Measurements from ENCODE around the gene XXYLT1. TPM values are rescaled to one million over a fixed set of nuclear protein-coding genes. Genes with fewer than 3 reads are reported as not detected.

XXYLT1 gene
- total RNA-seq, 2 experiments from 2014 or later = 5.4 to 5.7 TPM

DNA sequence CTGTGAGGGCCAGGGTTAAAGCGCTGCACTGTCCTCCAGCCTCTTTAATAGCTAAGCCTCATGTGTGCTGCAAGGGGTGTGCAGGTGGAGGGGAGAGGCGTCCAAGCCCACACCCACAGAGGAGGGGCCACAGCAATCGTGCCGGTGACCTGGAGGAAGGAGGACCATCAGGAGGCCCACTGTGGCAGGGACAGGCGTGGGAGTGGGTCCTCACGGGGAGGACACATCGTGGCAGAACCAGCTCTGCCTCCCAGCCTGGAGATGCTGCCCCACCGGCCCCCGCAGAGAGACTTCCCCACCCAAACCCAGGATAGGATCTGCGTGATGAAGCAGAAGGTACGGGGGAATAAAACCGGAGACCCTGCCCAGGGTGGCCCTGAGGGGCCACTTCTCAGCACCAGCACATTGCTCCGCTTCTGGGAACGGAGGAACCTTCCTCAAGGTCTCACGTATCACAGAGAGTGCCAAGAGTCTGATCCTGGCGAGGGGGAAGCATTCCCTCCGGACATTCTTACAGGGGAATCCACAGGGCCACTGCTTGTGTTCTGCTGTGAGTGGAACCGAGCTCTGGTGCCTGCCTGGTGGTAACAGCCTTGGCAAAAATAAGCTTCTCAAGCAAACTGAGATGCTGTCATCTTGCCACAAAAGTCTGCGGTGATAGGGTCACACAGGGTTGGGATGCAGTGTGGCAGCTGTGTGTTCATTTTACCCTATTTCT lies 199.8 kb downstream of the XXYLT1 start:
- ATAC-seq (no peak), DNase-seq (no peak)
- ChIA-PET POLR2A (interaction anchor here (0.6 kb wide), 1 partner anchor 331 kb away, joined by 3 read pairs; no protein-coding TSS in a partner anchor), CTCF (no interaction called here)
- H3K4me3 Mint-ChIP-seq = no peak overlapping the region
- no peaks in the 10 kb centered on the region for H3K4me1 Mint-ChIP-seq
- peaks cover 7% of the 10 kb centered on the region for H3K36me3 Mint-ChIP-seq (ENCODE audit: low read depth)
- intact Hi-C loops (cut with DNase I, micrococcal nuclease) = no loop called here
- no peaks in the 10 kb centered on the region for H3K9me3 Mint-ChIP-seq (ENCODE audit: low read depth)
- no peaks in the 10 kb centered on the region for H3K27me3 Mint-ChIP-seq
- H3K27ac Mint-ChIP-seq = no peak overlapping the region

- ChIA-PET POLR2A (interaction anchor here (0.6 kb wide), 1 partner anchor 331 kb away, joined by 3 read pairs; no protein-coding TSS in a partner anchor), CTCF (no interaction called here)
- DNase-seq = no peak
- no peak for ATAC-seq
- no peaks in the 10 kb centered on the region for H3K4me1 Mint-ChIP-seq
- H3K27me3 Mint-ChIP-seq = no peaks in the 10 kb centered on the region
- no peak overlapping the region for H3K27ac Mint-ChIP-seq
- H3K9me3 Mint-ChIP-seq (ENCODE audit: low read depth) = no peaks in the 10 kb centered on the region
- intact Hi-C loops (cut with DNase I, micrococcal nuclease) = no loop called here
- H3K4me3 Mint-ChIP-seq = no peak overlapping the region
- peaks cover 7% of the 10 kb centered on the region for H3K36me3 Mint-ChIP-seq (ENCODE audit: low read depth)
Measured at GRCh38 chr3:195070336-195070735, 200.6 kb downstream of the XXYLT1 start.

DNA sequence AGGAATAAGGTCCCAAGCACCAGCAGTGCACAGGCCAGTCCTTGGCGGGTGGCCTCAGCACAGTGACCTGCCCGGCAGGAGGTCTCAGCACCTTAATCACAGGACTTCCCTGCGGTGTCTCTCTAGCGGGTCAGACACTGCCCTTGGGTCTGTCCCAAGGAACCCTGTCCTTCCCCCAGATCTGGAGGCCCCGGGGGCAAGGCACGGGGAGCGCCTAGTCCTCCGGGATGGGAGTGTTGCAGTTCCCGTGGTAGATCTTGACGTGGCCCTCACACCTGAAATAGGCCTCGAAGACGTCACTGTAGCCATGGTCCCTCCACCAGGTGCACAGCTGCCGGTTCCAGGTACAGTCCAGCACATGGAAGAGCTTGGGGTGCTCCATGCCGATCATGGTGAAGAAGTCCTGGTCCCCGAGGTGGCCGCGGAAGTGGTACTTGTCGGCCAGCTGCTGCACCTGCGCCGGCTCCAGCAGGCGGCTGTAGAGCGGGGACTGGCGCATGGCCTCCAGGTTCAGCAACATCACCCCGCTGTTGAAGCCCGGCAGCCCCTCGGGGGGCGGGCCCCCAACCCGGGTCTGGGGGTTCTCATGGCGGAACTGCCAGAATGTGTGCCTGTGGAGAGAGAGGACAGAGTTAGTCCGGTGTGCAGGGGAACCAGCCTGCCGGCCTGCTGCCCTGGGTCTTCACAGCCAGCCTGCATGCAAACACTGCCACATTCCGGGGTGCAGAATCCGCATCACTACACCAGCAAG lies 201.3 kb downstream of the XXYLT1 start:
- intact Hi-C loops (cut with DNase I, micrococcal nuclease) = no loop called here
- no peak overlapping the region for H3K4me3 Mint-ChIP-seq
- POLR2A ChIA-PET = no interaction called here
- CTCF ChIA-PET = no interaction called here
- no peaks in the 10 kb centered on the region for H3K9me3 Mint-ChIP-seq (ENCODE audit: low read depth)
- peaks cover 7% of the 10 kb centered on the region for H3K36me3 Mint-ChIP-seq (ENCODE audit: low read depth)
- H3K27ac Mint-ChIP-seq = no peak overlapping the region
- DNase-seq (peak; percentile 1), ATAC-seq (no peak)
- no peaks in the 10 kb centered on the region for H3K27me3 Mint-ChIP-seq
- H3K4me1 Mint-ChIP-seq = no peaks in the 10 kb centered on the region

DNA sequence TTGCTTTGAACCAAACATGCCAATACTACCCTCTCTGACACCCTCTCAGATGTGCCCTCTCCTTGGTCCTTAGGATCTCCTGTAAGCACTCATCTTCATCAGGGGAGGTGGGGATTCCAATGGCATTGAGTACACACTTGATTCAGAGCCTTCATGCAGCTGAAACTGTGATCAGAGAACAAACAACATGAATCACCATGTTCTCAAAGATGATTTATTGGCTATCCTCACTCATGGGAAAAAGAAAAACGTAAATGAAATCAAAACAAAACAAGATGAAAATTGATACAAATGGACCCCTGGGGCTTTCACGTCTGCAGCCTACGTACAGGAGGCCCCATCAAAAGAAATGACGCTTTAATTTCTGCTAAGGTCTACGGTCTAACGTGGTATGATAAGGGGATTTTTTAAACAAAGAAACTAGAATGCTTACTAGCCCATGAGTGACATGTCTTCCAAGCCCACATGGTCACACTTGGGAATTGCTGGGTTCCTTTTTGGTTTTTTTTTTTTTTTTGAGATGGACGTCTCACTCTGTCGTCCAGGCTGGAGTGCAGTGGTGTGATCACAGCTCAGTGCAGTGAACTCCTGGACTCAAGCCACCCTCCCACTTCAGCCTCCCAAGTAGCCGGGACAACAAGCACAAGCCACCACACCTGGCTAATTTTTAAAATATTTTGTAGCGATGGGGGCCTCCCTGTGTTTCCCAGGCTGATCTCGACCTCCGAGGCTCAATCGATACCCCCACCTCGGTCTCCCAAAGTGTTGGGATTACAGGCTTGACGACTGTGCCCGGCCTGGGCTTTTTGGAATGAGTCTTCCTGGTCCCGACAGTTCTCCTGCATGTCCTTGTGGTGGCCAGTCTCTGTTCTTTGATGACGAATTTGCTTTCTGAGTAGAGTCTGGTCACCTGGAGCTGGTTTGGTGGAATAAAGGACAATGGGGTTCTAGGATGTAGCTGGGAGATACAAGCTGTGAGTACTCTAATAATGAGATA lies 202.6 kb downstream of the XXYLT1 start:
- no peak overlapping the region for H3K27ac Mint-ChIP-seq
- H3K4me1 Mint-ChIP-seq = no peaks in the 10 kb centered on the region
- ATAC-seq (no peak), DNase-seq (no peak)
- intact Hi-C loops (cut with DNase I, micrococcal nuclease) = no loop called here
- H3K36me3 Mint-ChIP-seq (ENCODE audit: low read depth) = peaks cover 7% of the 10 kb centered on the region
- H3K27me3 Mint-ChIP-seq = no peaks in the 10 kb centered on the region
- no peak overlapping the region for H3K4me3 Mint-ChIP-seq
- POLR2A ChIA-PET = no interaction called here
- CTCF ChIA-PET = interaction anchor here (0.6 kb wide), 2 partner anchors 133 to 286 kb away, joined by 3 read pairs; no protein-coding TSS in a partner anchor
- H3K9me3 Mint-ChIP-seq (ENCODE audit: low read depth) = no peaks in the 10 kb centered on the region

GRCh38 chr3:195066441-195066841 lies 204.5 kb downstream of the XXYLT1 start:
- no peak overlapping the region for H3K27ac Mint-ChIP-seq
- POLR2A ChIA-PET = no interaction called here
- DNase-seq = no peak
- H3K4me1 Mint-ChIP-seq = no peaks in the 10 kb centered on the region
- ATAC-seq = no peak
- intact Hi-C loops (cut with DNase I, micrococcal nuclease) = no loop called here
- H3K9me3 Mint-ChIP-seq (ENCODE audit: low read depth) = no peaks in the 10 kb centered on the region
- H3K27me3 Mint-ChIP-seq = no peaks in the 10 kb centered on the region
- CTCF ChIA-PET = interaction anchor here (0.5 kb wide), 1 partner anchor 14 kb away, joined by 3 read pairs; no protein-coding TSS in a partner anchor
- H3K36me3 Mint-ChIP-seq (ENCODE audit: low read depth) = peaks cover 7% of the 10 kb centered on the region
- H3K4me3 Mint-ChIP-seq = no peak overlapping the region

DNA sequence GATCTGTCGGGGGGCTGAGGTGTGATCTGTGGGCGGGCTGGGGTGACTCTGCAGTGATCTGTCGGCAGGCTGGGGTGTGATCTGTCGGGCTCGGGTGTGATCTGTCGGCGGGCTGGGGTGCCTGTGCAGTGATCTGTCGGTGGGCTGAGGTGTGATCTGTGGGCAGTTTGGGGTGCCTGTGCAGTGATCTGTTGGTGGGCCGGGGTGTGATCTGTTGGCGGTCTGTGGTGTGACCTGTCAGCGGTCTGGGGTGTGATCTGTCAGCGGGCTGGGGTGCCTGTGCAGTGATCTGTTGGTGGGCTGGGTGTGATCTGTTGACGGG lies 205.1 kb downstream of the XXYLT1 start:
- intact Hi-C loops (cut with DNase I, micrococcal nuclease) = no loop called here
- no peaks in the 10 kb centered on the region for H3K4me1 Mint-ChIP-seq
- ChIA-PET POLR2A (no interaction called here), CTCF (no interaction called here)
- ATAC-seq (no peak), DNase-seq (no peak)
- H3K27ac Mint-ChIP-seq = no peak overlapping the region
- peaks cover 7% of the 10 kb centered on the region for H3K36me3 Mint-ChIP-seq (ENCODE audit: low read depth)
- no peaks in the 10 kb centered on the region for H3K27me3 Mint-ChIP-seq
- H3K4me3 Mint-ChIP-seq = no peak overlapping the region
- no peaks in the 10 kb centered on the region for H3K9me3 Mint-ChIP-seq (ENCODE audit: low read depth)

DNA sequence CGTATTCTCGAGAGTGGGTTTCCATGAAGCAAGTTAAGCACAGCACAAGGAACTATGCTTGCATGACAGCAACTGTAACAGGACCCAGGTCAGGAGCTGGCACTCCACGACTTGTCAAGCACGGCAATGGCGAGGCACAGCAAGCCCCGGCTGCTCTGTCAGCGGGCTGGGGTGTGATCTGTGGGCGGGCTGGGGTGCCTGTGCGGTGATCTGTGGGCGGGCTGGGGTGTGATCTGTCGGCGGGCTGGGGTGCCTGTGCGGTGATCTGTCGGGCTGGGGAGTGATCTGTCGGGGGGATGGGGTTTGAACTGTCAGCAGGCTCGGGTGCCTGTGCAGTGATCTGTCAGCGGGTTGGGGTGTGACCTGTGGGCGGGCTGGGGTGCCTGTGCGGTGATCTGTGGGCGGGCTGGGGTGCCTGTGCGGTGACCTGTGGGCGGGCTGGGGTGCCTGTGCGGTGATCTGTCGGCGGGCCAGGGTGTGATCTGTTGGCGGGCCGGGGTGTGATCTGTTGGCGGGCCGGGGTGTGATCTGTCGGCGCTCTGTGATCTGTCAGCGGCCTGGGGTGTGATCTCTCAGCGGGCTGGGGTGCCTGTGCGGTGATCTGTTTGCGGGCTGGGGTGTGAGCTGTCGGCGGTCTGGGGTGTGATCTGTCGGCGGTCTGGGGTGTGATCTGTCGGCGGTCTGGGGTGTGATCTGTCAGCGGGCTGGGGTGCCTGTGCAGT lies 205.7 kb downstream of the XXYLT1 start:
- H3K4me3 Mint-ChIP-seq = no peak overlapping the region
- POLR2A ChIA-PET = no interaction called here
- no peak for DNase-seq
- H3K27me3 Mint-ChIP-seq = no peaks in the 10 kb centered on the region
- H3K9me3 Mint-ChIP-seq (ENCODE audit: low read depth) = no peaks in the 10 kb centered on the region
- no peaks in the 10 kb centered on the region for H3K4me1 Mint-ChIP-seq
- CTCF ChIA-PET = no interaction called here
- no peak for ATAC-seq
- no peak overlapping the region for H3K27ac Mint-ChIP-seq
- intact Hi-C loops (cut with DNase I, micrococcal nuclease) = no loop called here
- peaks cover 7% of the 10 kb centered on the region for H3K36me3 Mint-ChIP-seq (ENCODE audit: low read depth)

GRCh38 chr3:195064300-195064931 lies 206.5 kb downstream of the XXYLT1 start:
- ChIA-PET POLR2A (interaction anchor here (0.6 kb wide), 1 partner anchor 462 kb away, joined by 3 read pairs; no protein-coding TSS in a partner anchor), CTCF (interaction anchor here (1.2 kb wide), 1 partner anchor 43 kb away, joined by 7 read pairs; no protein-coding TSS in a partner anchor)
- H3K27me3 Mint-ChIP-seq = no peaks in the 10 kb centered on the region
- H3K4me1 Mint-ChIP-seq = no peaks in the 10 kb centered on the region
- DNase-seq (no peak), ATAC-seq (no peak)
- no peak overlapping the region for H3K4me3 Mint-ChIP-seq
- intact Hi-C loops (cut with DNase I, micrococcal nuclease) = no loop called here
- no peak overlapping the region for H3K27ac Mint-ChIP-seq
- H3K36me3 Mint-ChIP-seq (ENCODE audit: low read depth) = peaks cover 7% of the 10 kb centered on the region
- H3K9me3 Mint-ChIP-seq (ENCODE audit: low read depth) = no peaks in the 10 kb centered on the region

- Mint-ChIP-seq H3K27ac (no peak overlapping the region), H3K36me3 (ENCODE audit: low read depth) (peaks cover 3% of the 10 kb centered on the region), H3K4me3 (no peak overlapping the region), H3K9me3 (ENCODE audit: low read depth) (no peaks in the 10 kb centered on the region), H3K27me3 (no peaks in the 10 kb centered on the region), H3K4me1 (no peaks in the 10 kb centered on the region)
- ATAC-seq (no peak), DNase-seq (no peak)
- POLR2A ChIA-PET = no interaction called here
- intact Hi-C loops (cut with DNase I, micrococcal nuclease) = no loop called here
- CTCF ChIA-PET = interaction anchor here (1.2 kb wide), 1 partner anchor 44 kb away, joined by 7 read pairs; no protein-coding TSS in a partner anchor
Measured at GRCh38 chr3:195063581-195064193, 207.3 kb downstream of the XXYLT1 start.

GRCh38 chr3:195062866-195063540 lies 208.0 kb downstream of the XXYLT1 start:
- no peak overlapping the region for H3K4me3 Mint-ChIP-seq
- intact Hi-C loops (cut with DNase I, micrococcal nuclease) = no loop called here
- no peaks in the 10 kb centered on the region for H3K4me1 Mint-ChIP-seq
- POLR2A ChIA-PET = interaction anchor here (0.6 kb wide), 1 partner anchor 486 kb away, joined by 3 read pairs; no protein-coding TSS in a partner anchor
- CTCF ChIA-PET = interaction anchor here (1.2 kb wide), 1 partner anchor 44 kb away, joined by 7 read pairs; no protein-coding TSS in a partner anchor
- H3K27ac Mint-ChIP-seq = no peak overlapping the region
- ATAC-seq = no peak
- DNase-seq = no peak
- H3K9me3 Mint-ChIP-seq (ENCODE audit: low read depth) = no peaks in the 10 kb centered on the region
- peaks cover 3% of the 10 kb centered on the region for H3K36me3 Mint-ChIP-seq (ENCODE audit: low read depth)
- no peaks in the 10 kb centered on the region for H3K27me3 Mint-ChIP-seq
